Activated naive CD4-positive, alpha-beta T cell treated with anti-CD3 and anti-CD28 coated beads, Interleukin-2, amount 50 U/mL, for 24 hours (primary cell): ENCODE data around the gene PPP2R5B.

Experiments
- H3K27ac Mint-ChIP-seq: one replicate; pipeline ENCODE4 v1.8.0; 2021; ENCODE audit warnings: mild to moderate bottlenecking, mixed read lengths
- H3K27me3 Mint-ChIP-seq: one replicate; pipeline ENCODE4 v1.8.0; 2021; ENCODE audit warnings: mixed read lengths
- H3K36me3 Mint-ChIP-seq: one replicate; pipeline ENCODE4 v1.8.0; 2021; ENCODE audit warnings: mixed read lengths
- H3K4me1 Mint-ChIP-seq: one replicate; pipeline ENCODE4 v1.8.0; 2021; ENCODE audit warnings: mixed read lengths
- H3K4me3 Mint-ChIP-seq: one replicate; pipeline ENCODE4 v1.8.0; 2021; ENCODE audit warnings: mild to moderate bottlenecking, mixed read lengths
- H3K9me3 Mint-ChIP-seq: one replicate; pipeline ENCODE4 v1.8.0; 2021; ENCODE audit warnings: mixed read lengths

The PPP2R5B gene

DNA sequence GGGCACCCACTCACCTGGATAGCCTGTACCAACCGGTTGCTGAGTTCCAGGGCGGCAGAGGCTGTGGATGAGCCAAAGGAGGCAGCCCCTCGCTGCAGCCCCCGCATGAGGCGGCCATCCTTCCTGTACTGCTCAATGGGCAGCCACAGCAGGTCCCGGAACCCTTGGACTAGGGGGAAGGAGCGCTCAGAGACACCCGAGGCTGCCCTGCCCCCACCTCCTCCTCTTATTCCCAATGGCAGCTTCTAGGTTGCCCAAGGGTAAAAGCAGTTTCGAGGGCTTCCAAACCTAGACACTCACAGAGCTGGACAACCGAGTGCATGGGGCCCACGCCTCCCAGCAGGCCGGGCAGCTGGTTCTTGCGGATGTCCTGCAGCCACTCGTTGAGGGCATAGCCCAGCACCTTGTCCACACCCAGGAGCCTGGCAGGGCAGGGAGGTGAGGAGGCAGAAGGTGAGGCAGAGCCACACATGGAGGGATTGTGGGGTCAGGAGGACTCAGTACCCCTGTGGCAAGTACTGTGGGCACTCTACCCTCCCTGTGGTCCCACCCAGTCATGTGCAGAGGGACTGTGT, 28.0 kb upstream of the PPP2R5B start:
- H3K27ac Mint-ChIP-seq = no peak overlapping the region
- H3K36me3 Mint-ChIP-seq = peaks cover 2% of the 10 kb centered on the region
- H3K4me3 Mint-ChIP-seq = no peak overlapping the region

DNA sequence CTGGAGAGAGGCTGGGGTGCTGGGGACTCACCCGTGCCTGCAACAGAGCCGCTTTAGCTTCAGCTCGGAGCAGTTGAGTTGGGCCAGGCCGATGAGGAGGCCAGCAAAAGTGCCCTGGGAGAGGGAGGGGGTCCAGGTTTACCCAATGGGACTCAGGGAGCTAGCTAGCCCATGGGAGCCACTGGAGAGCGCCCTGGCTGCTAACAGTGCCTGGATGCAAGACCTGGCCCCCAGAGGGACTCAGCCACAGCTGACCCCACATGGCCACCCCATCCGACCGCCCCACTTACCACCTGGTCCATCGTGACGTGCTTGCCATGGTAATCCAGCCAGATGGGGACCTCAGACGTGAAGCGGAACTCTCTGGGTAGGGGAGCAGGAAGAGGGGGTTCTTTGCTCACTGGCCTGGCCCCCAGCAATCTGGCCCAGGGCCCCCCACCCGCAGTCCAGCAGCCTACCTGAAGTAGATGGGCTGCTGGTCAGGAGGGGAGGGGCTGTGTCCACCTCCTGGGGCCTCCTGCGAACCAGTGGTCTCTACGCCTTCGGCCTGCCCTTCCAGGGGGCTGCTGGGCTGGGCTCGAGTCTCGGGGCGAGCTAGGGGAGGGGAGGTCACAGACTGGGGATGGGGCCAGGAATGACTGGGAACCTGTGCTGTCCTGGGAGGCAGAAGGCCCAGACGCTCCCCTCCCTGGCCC, 27.0 kb upstream of the PPP2R5B start:
- Mint-ChIP-seq H3K36me3 (peaks cover 4% of the 10 kb centered on the region), H3K9me3 (no peaks in the 10 kb centered on the region), H3K27ac (no peak overlapping the region), H3K27me3 (no peaks in the 10 kb centered on the region), H3K4me3 (no peak overlapping the region), H3K4me1 (peaks cover 12% of the 10 kb centered on the region)

More for the DNA sequence above, 28.0 kb upstream of the PPP2R5B start:
- Mint-ChIP-seq H3K9me3 (no peaks in the 10 kb centered on the region), H3K27me3 (no peaks in the 10 kb centered on the region), H3K4me1 (peaks cover 9% of the 10 kb centered on the region)

- H3K27me3 Mint-ChIP-seq = no peaks in the 10 kb centered on the region
- peaks cover 4% of the 10 kb centered on the region for H3K36me3 Mint-ChIP-seq
- peaks cover 12% of the 10 kb centered on the region for H3K4me1 Mint-ChIP-seq
- H3K9me3 Mint-ChIP-seq = no peaks in the 10 kb centered on the region
- no peak overlapping the region for H3K4me3 Mint-ChIP-seq
- no peak overlapping the region for H3K27ac Mint-ChIP-seq
Measured at GRCh38 chr11:64898076-64898445, 26.4 kb upstream of the PPP2R5B start.

DNA sequence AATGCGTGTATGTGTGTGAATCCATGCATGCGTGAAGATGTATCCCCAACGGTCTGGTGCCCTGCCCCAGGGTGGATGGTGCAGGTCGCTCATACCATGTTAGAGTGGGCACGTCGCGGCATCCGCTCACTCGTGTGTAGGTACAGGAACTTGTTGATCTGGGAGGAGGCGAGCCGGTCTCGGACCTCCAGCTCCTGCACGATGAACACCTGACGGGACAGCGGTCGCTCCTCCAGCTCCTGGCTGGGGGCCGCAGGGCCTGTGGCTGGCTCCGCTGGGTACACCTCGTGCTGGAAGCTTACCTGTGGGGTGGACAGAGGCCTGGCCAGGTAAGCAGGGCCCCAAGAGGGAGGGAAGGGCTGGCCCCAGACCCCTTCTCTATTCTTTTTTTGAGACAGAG, 25.9 kb upstream of the PPP2R5B start:
- H3K4me1 Mint-ChIP-seq = peaks cover 12% of the 10 kb centered on the region
- H3K36me3 Mint-ChIP-seq = peaks cover 4% of the 10 kb centered on the region
- H3K27me3 Mint-ChIP-seq = no peaks in the 10 kb centered on the region
- H3K9me3 Mint-ChIP-seq = no peaks in the 10 kb centered on the region
- H3K4me3 Mint-ChIP-seq = no peak overlapping the region
- no peak overlapping the region for H3K27ac Mint-ChIP-seq

DNA sequence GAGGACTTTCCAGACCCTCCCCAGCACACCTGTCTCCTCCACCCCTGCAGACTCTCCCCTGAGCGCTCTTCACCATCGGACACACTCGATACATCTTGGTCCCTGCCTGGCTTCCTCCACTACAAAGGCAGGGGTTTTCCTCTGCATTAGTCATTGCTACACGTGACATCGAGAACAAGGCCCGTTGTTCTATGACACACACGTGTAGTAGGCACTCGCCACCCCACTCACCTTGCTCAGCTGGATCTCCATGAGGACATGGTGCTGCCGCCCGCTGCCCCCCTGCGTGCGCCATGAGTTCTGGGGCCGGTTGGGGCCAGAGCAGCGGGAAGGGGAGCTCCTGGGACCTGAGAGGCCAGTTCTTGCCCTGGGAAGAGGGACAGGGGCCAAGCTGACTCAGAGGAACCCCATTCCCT, 24.2 kb upstream of the PPP2R5B start:
- H3K4me1 Mint-ChIP-seq = peaks cover 12% of the 10 kb centered on the region
- H3K27me3 Mint-ChIP-seq = no peaks in the 10 kb centered on the region
- H3K36me3 Mint-ChIP-seq = peaks cover 4% of the 10 kb centered on the region
- H3K27ac Mint-ChIP-seq = peak overlapping the region; percentile 44
- no peaks in the 10 kb centered on the region for H3K9me3 Mint-ChIP-seq
- H3K4me3 Mint-ChIP-seq = peak overlapping the region; percentile 66

- no peak overlapping the region for H3K27ac Mint-ChIP-seq
- H3K4me3 Mint-ChIP-seq = no peak overlapping the region
- H3K9me3 Mint-ChIP-seq = no peaks in the 10 kb centered on the region
- peaks cover 12% of the 10 kb centered on the region for H3K4me1 Mint-ChIP-seq
- peaks cover 4% of the 10 kb centered on the region for H3K36me3 Mint-ChIP-seq
- no peaks in the 10 kb centered on the region for H3K27me3 Mint-ChIP-seq
Measured at GRCh38 chr11:64900774-64901173, 23.7 kb upstream of the PPP2R5B start.

DNA sequence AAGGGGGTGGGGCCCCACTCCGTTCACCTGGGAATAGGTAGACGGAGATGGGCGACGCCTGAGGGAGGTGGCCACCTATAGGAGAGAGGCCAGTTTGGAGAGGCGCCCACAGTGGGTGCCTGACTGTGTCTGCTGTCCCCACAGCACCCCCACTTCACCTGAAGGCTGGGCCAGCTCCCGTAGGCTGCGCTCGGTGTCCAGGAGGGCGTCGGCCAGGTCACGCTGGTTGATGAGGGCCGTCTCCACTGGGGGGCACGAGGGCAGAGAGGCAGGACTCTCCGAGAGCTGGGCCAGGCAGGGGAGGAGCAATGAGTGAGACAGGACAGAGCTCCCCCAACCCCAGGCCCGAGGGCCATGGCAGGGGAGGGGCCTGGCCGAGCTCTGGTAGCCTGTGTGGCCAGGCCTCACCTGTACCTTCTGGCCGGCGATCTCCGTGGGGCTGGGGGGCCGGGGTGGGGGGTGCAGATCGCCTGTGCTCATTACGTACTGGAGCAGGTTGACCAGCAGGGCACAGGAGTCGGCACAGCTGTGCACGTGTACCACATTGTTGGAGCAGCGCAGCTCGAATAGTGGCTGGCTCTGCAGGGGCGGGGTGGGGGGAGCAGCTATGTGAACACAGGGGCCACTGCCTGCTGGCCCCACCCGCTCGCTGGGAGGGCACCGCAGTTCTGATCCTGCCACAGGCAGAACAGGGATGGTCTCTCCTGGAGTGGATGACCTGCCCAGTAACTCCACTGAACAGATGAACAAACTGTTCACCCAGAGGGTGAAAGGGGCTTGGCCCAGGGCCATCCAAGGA, 22.2 kb upstream of the PPP2R5B start:
- H3K4me3 Mint-ChIP-seq = no peak overlapping the region
- peaks cover 12% of the 10 kb centered on the region for H3K4me1 Mint-ChIP-seq
- H3K27ac Mint-ChIP-seq = no peak overlapping the region
- no peaks in the 10 kb centered on the region for H3K9me3 Mint-ChIP-seq
- H3K27me3 Mint-ChIP-seq = no peaks in the 10 kb centered on the region
- H3K36me3 Mint-ChIP-seq = peaks cover 4% of the 10 kb centered on the region

- peaks cover 12% of the 10 kb centered on the region for H3K4me1 Mint-ChIP-seq
- no peak overlapping the region for H3K27ac Mint-ChIP-seq
- H3K27me3 Mint-ChIP-seq = no peaks in the 10 kb centered on the region
- H3K36me3 Mint-ChIP-seq = peaks cover 8% of the 10 kb centered on the region
- no peaks in the 10 kb centered on the region for H3K9me3 Mint-ChIP-seq
- no peak overlapping the region for H3K4me3 Mint-ChIP-seq
Measured at GRCh38 chr11:64903291-64903833, 21.1 kb upstream of the PPP2R5B start.

DNA sequence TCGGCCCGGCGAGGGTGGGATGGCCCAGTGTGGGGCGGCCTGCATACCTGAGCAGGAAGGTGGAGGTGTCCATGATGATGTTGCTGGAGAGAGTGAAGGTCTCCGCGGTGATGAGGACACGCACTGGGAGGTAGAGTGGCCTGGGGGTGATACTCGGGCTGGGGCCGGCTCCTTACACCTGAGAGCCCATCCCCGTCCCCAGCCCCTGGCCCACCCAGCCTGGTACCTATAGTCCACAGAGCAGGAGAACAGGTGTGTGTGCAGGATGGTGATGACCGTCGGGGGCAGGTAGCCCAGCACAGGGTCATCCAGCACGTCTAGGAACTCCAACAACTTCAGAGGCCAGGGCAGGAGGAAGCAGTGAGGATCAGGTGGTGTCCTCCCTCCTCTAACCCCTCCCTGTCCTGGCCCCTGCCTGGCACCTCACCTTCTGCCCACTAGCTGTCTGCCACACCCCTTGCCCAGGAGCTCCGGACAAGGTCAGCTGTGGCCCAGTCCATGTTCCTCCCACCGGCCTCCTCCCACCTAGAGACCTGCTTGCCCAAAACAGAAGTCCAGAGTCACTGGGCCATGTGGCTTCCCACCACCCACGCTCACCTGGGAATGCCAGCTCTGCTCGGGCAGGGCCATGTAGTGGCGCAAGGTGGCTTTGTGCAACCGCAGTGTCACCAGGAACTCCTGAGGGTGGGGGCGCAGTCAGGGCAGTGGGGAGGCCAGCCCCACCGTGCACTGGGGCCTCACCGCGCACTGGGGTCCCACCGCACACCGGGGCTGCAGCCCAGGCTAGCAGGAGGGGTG, 18.8 kb upstream of the PPP2R5B start:
- no peaks in the 10 kb centered on the region for H3K27me3 Mint-ChIP-seq
- H3K9me3 Mint-ChIP-seq = no peaks in the 10 kb centered on the region
- no peak overlapping the region for H3K4me3 Mint-ChIP-seq
- H3K4me1 Mint-ChIP-seq = peaks cover 6% of the 10 kb centered on the region
- H3K27ac Mint-ChIP-seq = no peak overlapping the region
- peaks cover 6% of the 10 kb centered on the region for H3K36me3 Mint-ChIP-seq

- no peaks in the 10 kb centered on the region for H3K9me3 Mint-ChIP-seq
- no peaks in the 10 kb centered on the region for H3K27me3 Mint-ChIP-seq
- peaks cover 5% of the 10 kb centered on the region for H3K4me1 Mint-ChIP-seq
- H3K36me3 Mint-ChIP-seq = peaks cover 6% of the 10 kb centered on the region
- H3K4me3 Mint-ChIP-seq = no peak overlapping the region
- no peak overlapping the region for H3K27ac Mint-ChIP-seq
Measured at GRCh38 chr11:64906314-64906635, 18.2 kb upstream of the PPP2R5B start.

- no peak overlapping the region for H3K4me3 Mint-ChIP-seq
- H3K9me3 Mint-ChIP-seq = no peaks in the 10 kb centered on the region
- no peaks in the 10 kb centered on the region for H3K4me1 Mint-ChIP-seq
- H3K27ac Mint-ChIP-seq = no peak overlapping the region
- peaks cover 9% of the 10 kb centered on the region for H3K36me3 Mint-ChIP-seq
- no peaks in the 10 kb centered on the region for H3K27me3 Mint-ChIP-seq
Measured at GRCh38 chr11:64908766-64909165, 15.7 kb upstream of the PPP2R5B start.

- H3K4me1 Mint-ChIP-seq = peaks cover 4% of the 10 kb centered on the region
- no peak overlapping the region for H3K27ac Mint-ChIP-seq
- H3K27me3 Mint-ChIP-seq = no peaks in the 10 kb centered on the region
- no peak overlapping the region for H3K4me3 Mint-ChIP-seq
- peaks cover 9% of the 10 kb centered on the region for H3K36me3 Mint-ChIP-seq
- H3K9me3 Mint-ChIP-seq = no peaks in the 10 kb centered on the region
Measured at GRCh38 chr11:64909653-64910343, 14.7 kb upstream of the PPP2R5B start.

GRCh38 chr11:64910451-64911093, 13.9 kb upstream of the PPP2R5B start:
- H3K4me1 Mint-ChIP-seq = peaks cover 7% of the 10 kb centered on the region
- peaks cover 9% of the 10 kb centered on the region for H3K36me3 Mint-ChIP-seq
- H3K27me3 Mint-ChIP-seq = no peaks in the 10 kb centered on the region
- H3K9me3 Mint-ChIP-seq = no peaks in the 10 kb centered on the region
- no peak overlapping the region for H3K4me3 Mint-ChIP-seq
- H3K27ac Mint-ChIP-seq = no peak overlapping the region

DNA sequence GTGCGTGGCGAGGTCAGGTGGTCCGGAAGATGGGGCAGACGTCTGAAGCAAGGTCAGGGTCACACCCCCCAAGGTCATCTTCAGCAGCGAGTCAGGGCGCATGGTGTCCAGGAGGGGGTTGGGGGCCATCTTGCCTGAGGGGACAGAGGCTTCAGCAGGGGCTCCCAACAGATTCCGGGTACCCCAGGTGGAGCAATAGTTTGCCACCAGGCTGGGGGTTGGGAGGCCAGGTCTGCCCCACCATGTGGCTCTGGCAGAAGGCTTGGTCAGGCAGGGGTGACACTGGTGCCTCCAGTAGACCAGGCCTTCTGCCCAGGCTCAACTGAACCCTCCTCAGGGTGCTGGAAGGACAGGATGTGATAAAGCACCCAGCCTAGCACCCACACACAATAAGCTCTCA, 13.3 kb upstream of the PPP2R5B start:
- Mint-ChIP-seq H3K36me3 (peaks cover 9% of the 10 kb centered on the region), H3K27ac (no peak overlapping the region), H3K9me3 (no peaks in the 10 kb centered on the region), H3K4me1 (peaks cover 12% of the 10 kb centered on the region), H3K4me3 (no peak overlapping the region), H3K27me3 (no peaks in the 10 kb centered on the region)
